ENCODE results near the gene RIPOR3.

GRCh38 chr20:50555662-50556061 lies 135.7 kb downstream of the RIPOR3 start:
- TF ChIP-seq CTCF (IDR thresholded peaks at IDR 0.05; ENCODE audit: low read depth, low read length) (no peak), EZH2phosphoT487 (IDR thresholded peaks at IDR 0.05; ENCODE audit: low read depth) (no peak)

All from OCI-LY3 (cell line).